AG20443 (cell line): Measurements from ENCODE around the gene SPINT4.
A peak's percentile ranks its signal among the peaks of the same experiment; 100 is the strongest.

Experiments used
- DNase-seq: peaks from one replicate; pipeline ENCODE4 v3.0.0; 2012; ENCODE audit warnings: low spot score, mixed read lengths

Gene SPINT4

DNA sequence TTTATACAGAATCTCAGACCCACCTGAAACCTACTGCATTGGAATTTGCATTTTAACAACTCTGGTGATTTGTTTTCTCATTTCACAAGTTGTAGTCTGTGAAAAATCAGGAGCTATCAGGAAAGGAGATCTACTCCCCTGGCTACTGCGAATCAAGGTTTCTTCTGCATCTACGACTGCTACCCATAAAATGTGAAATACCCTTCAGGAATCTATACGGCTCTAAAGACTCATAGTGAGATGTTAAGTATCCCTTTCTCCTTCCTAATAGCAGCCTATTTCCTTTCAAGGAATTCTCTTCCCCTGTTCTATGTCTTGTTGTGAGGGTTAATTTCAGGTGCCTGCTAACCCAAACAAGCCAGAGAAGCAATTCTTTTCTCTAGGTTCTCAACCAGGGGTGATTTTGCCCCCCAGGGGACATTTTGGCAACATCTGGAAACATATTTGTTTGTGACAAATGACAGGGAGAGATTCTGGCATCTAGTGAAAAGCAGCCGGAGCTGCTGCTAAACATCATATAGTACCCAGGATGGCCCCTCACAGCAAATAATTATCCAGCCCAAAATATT, 43.2 kb downstream of the SPINT4 start:
- DNase-seq = no peak

DNA sequence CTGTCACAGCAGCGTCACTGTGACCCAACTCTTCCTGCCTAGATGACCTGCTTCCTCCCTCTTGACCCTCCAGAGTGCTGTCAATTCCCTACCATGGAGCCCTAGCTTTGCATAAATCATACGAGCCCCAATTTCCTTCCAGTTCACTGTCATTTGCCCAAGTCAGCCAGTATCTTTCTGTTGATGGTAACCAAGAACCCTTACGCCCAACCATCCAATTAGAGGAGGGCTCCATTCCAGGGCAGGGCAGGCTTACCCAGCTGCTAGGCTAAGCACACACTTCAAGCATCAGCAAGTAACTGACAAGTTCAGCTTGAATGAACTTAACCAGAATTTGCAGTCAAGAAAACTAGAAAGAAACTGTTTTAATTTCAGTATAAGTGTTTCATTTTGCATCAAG, 43.8 kb downstream of the SPINT4 start:
- no peak for DNase-seq

DNA sequence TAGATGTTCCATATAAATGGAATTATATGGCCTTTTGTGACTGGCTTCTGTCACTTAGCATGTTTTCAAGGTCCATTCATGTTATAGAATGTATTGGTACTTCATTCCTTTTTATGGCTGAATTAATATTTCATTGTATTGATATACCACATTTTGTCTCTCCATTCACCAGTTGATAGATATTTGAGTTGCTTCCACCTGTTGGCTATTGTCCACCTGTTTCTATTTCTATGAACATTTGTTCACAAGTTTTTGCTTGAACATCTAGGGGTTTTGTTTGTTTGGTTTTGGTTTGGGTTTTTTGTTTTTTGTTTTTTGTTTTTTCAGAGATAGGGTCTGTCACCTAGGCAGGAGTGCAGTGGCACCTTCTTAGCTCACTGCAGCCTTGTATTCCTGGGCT, 46.3 kb downstream of the SPINT4 start:
- DNase-seq = no peak

DNA sequence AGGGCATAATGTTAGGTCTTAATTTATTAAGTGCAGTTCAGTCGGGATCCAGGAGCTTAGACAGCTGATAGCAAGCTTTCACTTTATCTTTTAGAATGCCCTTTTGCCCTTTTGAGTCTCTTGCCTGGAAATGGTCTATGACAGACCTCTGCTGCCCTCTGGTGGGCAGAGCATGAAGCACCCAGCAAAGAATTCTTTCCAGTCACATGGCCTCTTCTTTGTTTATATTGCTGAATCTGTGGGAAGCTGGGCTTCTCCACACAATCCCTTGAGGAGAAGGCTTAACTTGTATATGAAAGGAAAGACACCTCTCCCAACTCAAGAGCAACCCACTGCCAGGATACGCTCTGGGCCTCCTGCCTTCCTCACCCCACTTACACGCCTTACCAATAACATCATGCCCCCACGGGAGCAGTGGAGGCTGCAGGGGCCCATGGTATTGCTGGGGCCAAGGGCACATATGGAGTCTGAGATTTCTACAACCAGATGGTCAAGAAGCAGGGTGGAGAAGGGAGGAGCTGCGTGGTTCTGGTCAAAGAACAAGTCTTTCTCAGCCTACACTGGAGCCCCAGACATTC, 49.1 kb downstream of the SPINT4 start:
- DNase-seq = peak; percentile 78

DNA sequence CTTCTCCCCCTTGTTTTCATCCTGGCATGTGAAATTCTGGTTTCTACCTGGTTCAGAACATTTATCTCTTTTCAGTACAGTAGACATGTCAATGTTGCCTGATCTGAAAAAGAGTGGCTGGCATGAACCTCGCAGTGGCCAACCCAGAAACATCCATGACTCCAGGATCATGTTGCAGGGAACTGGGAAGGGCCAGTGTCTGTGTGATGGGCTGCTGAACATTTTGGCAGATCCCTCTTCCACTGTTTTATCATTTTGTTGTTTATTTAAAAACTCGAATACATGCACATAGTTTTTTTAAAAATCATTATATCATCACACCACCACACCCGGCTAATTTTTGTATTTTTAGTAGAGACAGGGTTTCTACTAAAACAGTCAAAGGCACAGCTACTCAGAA, 50.5 kb downstream of the SPINT4 start:
- DNase-seq = no peak

DNA sequence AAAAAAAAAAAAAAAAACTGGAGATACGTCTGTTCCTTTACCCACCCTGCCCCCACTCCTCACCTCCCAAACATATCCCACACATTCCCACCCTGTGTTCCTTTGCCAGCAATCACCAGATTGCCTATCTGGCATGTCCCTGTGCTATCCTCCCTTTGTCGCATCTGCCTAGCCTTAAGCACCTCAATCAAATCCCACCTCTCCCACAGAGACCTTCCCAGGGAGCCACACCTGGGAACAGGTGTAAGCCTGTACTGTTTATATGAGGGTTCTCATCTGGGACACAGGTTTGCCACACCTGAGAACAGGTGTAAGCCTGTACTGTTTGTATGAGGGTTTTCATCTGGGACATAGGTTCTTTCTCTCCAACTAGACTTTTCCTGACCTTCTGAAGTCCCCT, 52.8 kb downstream of the SPINT4 start:
- no peak for DNase-seq

DNA sequence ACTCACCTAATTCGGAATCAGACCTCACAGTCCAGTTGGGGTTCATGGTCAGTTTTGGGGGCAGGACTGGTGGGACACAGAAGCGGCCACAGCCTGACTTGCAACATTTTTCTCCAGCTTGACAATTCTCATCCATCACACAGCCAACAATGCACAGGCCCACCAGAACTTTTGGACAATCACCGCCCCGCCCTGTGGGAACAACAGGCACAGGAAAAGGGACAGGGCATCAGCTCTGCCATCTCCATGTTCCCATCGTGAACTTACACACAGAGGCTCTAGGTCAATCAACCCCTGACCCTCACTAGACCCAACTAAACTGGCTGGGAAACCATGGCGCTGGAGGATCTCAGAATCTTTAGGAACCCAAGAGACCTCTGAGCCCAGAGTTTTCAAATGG, 53.3 kb downstream of the SPINT4 start:
- DNase-seq = no peak
